RKO (cell line): Measurements from ENCODE around the gene OPN3.

Experiments
- DNase-seq: peaks from one replicate; pipeline ENCODE4 v3.0.0-alpha.2; 2016; ENCODE audit warnings: low spot score

Gene OPN3

GRCh38 chr1:241645199-241645598 is 5.0 kb upstream of the OPN3 start:
- DNase-seq = no peak

- DNase-seq = no peak
Measured at GRCh38 chr1:241644259-241644658, 4.1 kb upstream of the OPN3 start.

- DNase-seq = no peak
Measured at GRCh38 chr1:241642593-241642944, 2.4 kb upstream of the OPN3 start.

- DNase-seq = peak; percentile 24
Measured at GRCh38 chr1:241641773-241642592, 1.8 kb upstream of the OPN3 start.

GRCh38 chr1:241640867-241641622 is 876 bp upstream of the OPN3 start:
- no peak for DNase-seq

GRCh38 chr1:241639623-241640148 is 483 bp downstream of the OPN3 start:
- peak; percentile 69 for DNase-seq

- peak; percentile 47 for DNase-seq
Measured at GRCh38 chr1:241638909-241639622, 1.1 kb downstream of the OPN3 start.

- DNase-seq = peak; percentile 15
Measured at GRCh38 chr1:241638099-241638682, 2.0 kb downstream of the OPN3 start.

GRCh38 chr1:241637604-241638003 is 2.6 kb downstream of the OPN3 start:
- peak; percentile 33 for DNase-seq

- DNase-seq = no peak
Measured at GRCh38 chr1:241637046-241637590, 3.1 kb downstream of the OPN3 start.

- no peak for DNase-seq
Measured at GRCh38 chr1:241636291-241636690, 3.9 kb downstream of the OPN3 start.

GRCh38 chr1:241635556-241636152 is 4.5 kb downstream of the OPN3 start:
- DNase-seq = no peak

GRCh38 chr1:241632987-241633386 is 7.2 kb downstream of the OPN3 start:
- no peak for DNase-seq

- DNase-seq = no peak
Measured at GRCh38 chr1:241631674-241632073, 8.5 kb downstream of the OPN3 start.

GRCh38 chr1:241630899-241631298 is 9.3 kb downstream of the OPN3 start:
- DNase-seq = no peak

- DNase-seq = no peak
Measured at GRCh38 chr1:241630476-241630875, 9.7 kb downstream of the OPN3 start.

- DNase-seq = no peak
Measured at GRCh38 chr1:241630005-241630404, 10.2 kb downstream of the OPN3 start.

GRCh38 chr1:241627453-241628259 is 12.5 kb downstream of the OPN3 start:
- DNase-seq = peak; percentile 73

- no peak for DNase-seq
Measured at GRCh38 chr1:241624935-241625334, 15.2 kb downstream of the OPN3 start.

- DNase-seq = no peak
Measured at GRCh38 chr1:241622669-241623068, 17.5 kb downstream of the OPN3 start.

GRCh38 chr1:241617426-241617825 is 22.7 kb downstream of the OPN3 start:
- no peak for DNase-seq
